Activated CD4-positive, alpha-beta T cell treated with anti-CD3 and anti-CD28 coated beads, Interleukin-10, Interleukin-2, amounts not matched to agents 100 ng/mL and 50 ng/mL, durations not matched to agents 16 hours and 8 hours (primary cell): ENCODE data around the gene ZNF557.

Experiments
- DNase-seq: peaks from one replicate; pipeline ENCODE4 v3.0.0-alpha.2; 2020

ZNF557 gene

GRCh38 chr19:7130043-7130442 is 60.5 kb downstream of the ZNF557 start:
- no peak for DNase-seq

- DNase-seq: no peak
Observed at GRCh38 chr19:7132054-7132453, 62.6 kb downstream of the ZNF557 start.

- no peak for DNase-seq
Observed at GRCh38 chr19:7137120-7137519, 67.6 kb downstream of the ZNF557 start.
